Spleen (tissue), 7 donors: Measurements from ENCODE around the gene CLEC11A.
"Not testable (repeated sequence)": the region's sequence is repeated elsewhere in the genome, so short reads cannot be mapped to it uniquely, and the experiment has no call there.

Source experiments
- CTCF ChIP-seq, 11 experiments: fragments of 200-600 bp in 7 of 11; fragments of 450-650 bp in 4 of 11; sonication (generic) in 4 of 11; IDR thresholded peaks in 8 of 11; conservative IDR thresholded peaks in 3 of 11; 1 replicate in 7 of 11; 2 replicates in 4 of 11; pipeline versions ENCODE4 v1.4.0 to v1.8.0; 2016 to 2021; ENCODE audit warnings: antibody characterized with exemption in 11 of 11, inconsistent platforms in 4 of 11, mild to moderate bottlenecking in 1 of 11
- POLR2A ChIP-seq, 3 donors: fragments of 450-650 bp; IDR thresholded peaks; one replicate each; pipeline ENCODE4 v1.5.1; 2017; ENCODE audit warnings: antibody characterized with exemption in 3 of 3, mild to moderate bottlenecking in 1 of 3
- POLR2AphosphoS5 ChIP-seq, 3 donors: sonication (generic); formaldehyde crosslinking; IDR thresholded peaks; one replicate each; pipeline ENCODE4 v1.5.1; 2017; ENCODE audit warnings: antibody characterized with exemption in 3 of 3
- donor health status: DM: no; HTN: no; CAD: no; lungs with moderate emphysema.
- donor health status: DM: no; HTN: no; CAD: no.
- donor health status: DM: no; HTN: no; CAD: no.

DNA sequence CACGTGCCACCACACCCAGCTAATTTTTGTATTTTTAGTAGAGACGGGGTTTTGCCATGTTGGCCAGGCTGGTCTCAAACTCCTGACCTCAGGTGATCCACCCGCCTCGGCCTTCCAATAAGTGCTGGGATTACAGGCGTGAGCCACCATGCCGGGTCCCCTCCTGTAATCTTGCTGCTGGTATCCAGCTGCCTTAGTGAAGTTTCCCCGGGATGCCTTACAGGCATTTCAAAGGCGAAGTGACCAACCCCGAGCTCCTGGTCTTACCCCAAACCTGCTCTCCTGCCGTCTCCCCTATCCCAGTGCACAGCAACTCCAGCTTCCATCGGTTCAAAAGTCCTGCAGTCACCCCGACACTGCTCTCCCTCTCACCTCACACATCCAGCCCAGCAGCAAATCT, 43.6 kb downstream of the CLEC11A start:
- not testable (repeated sequence) for TF ChIP-seq CTCF (IDR thresholded peaks at IDR 0.05 in 8 of 11, conservative IDR thresholded peaks at IDR 0.05 in 3 of 11); POLR2AphosphoS5 (IDR thresholded peaks at IDR 0.05); POLR2A (IDR thresholded peaks at IDR 0.05)
